Right forelimb (tissue), 1 donor: ENCODE results near the gene ASB4.

Experiments
- DNase-seq: peaks from one replicate; pipeline ENCODE4 v3.0.0-alpha.2; 2018

ASB4 gene

GRCh38 chr7:95556777-95557176, 71.0 kb downstream of the ASB4 start:
- no peak for DNase-seq

- no peak for DNase-seq
Observed at GRCh38 chr7:95558864-95559263, 73.1 kb downstream of the ASB4 start.

- DNase-seq = no peak
Observed at GRCh38 chr7:95560674-95561073, 74.9 kb downstream of the ASB4 start.

GRCh38 chr7:95569720-95570119, 84.0 kb downstream of the ASB4 start:
- DNase-seq = no peak

- no peak for DNase-seq
Observed at GRCh38 chr7:95577137-95577536, 91.4 kb downstream of the ASB4 start.

- no peak for DNase-seq
Observed at GRCh38 chr7:95578299-95578855, 92.6 kb downstream of the ASB4 start.

GRCh38 chr7:95579318-95579717, 93.6 kb downstream of the ASB4 start:
- DNase-seq = no peak

GRCh38 chr7:95581467-95581866, 95.7 kb downstream of the ASB4 start:
- no peak for DNase-seq

- DNase-seq = no peak
Observed at GRCh38 chr7:95582578-95583293, 97.0 kb downstream of the ASB4 start.

GRCh38 chr7:95583834-95584621, 98.3 kb downstream of the ASB4 start:
- DNase-seq = no peak

- no peak for DNase-seq
Observed at GRCh38 chr7:95584769-95585425, 99.2 kb downstream of the ASB4 start.

- DNase-seq = no peak
Observed at GRCh38 chr7:95585426-95585789, 99.7 kb downstream of the ASB4 start.

GRCh38 chr7:95586951-95587301, 101.2 kb downstream of the ASB4 start:
- no peak for DNase-seq

- no peak for DNase-seq
Observed at GRCh38 chr7:95589031-95589430, 103.3 kb downstream of the ASB4 start.

- no peak for DNase-seq
Observed at GRCh38 chr7:95589766-95590165, 104.0 kb downstream of the ASB4 start.
